Gastrocnemius medialis (tissue), 4 donors: Measurements from ENCODE around the gene OR2H2. TPM values are rescaled to one million over a fixed set of nuclear protein-coding genes. Genes with fewer than 3 reads are reported as not detected.

Source experiments
- ATAC-seq, 2 donors: fragments of 150-250 bp; one replicate each; pipeline ENCODE4 v1.9.1; 2016
- DNase-seq, 2 donors: peaks; one replicate each; pipeline ENCODE4 v3.0.0-alpha.2; 2019
- H3K27ac ChIP-seq, 4 donors: fragments of 200-600 bp; sonication (generic); 1 replicate in 1 of 4; 2 replicates in 3 of 4; pipeline ENCODE4 v1.5.1; 2016 to 2018; ENCODE audit warnings: mild to moderate bottlenecking in 2 of 4, moderate library complexity in 1 of 4
- H3K27me3 ChIP-seq, 3 donors: fragments of 200-600 bp; sonication (generic) in 2 of 3; 1 replicate in 1 of 3; 2 replicates in 2 of 3; pipeline versions ENCODE4 v1.5.1 to v1.6.0; 2016 to 2019; ENCODE audit warnings: mild to moderate bottlenecking in 1 of 3, moderate library complexity in 1 of 3
- H3K36me3 ChIP-seq, 2 donors: fragments of 200-600 bp; sonication (generic) in 1 of 2; one replicate each; pipeline ENCODE4 v1.5.1; 2017 to 2018
- H3K4me1 ChIP-seq, 2 donors: fragments of 200-600 bp; sonication (generic) in 1 of 2; one replicate each; pipeline ENCODE4 v1.5.1; 2016 to 2017; ENCODE audit warnings: mild to moderate bottlenecking in 2 of 2
- H3K4me3 ChIP-seq, 4 donors: fragments of 200-600 bp; sonication (generic) in 3 of 4; 1 replicate in 1 of 4; 2 replicates in 3 of 4; pipeline ENCODE4 v1.5.1; 2016 to 2019; ENCODE audit warnings: mild to moderate bottlenecking in 2 of 4
- H3K9me3 ChIP-seq, 3 donors: fragments of 200-600 bp; sonication (generic) in 2 of 3; 1 replicate in 1 of 3; 2 replicates in 2 of 3; pipeline ENCODE4 v1.5.1; 2016 to 2019
- CTCF ChIP-seq, 5 experiments: fragments of 450-650 bp in 3 of 5; fragments of 200-600 bp in 2 of 5; sonication (generic) in 2 of 5; IDR thresholded peaks in 4 of 5; conservative IDR thresholded peaks in 1 of 5; 1 replicate in 4 of 5; 2 replicates in 1 of 5; pipeline ENCODE4 v1.5.1; 2016 to 2019; ENCODE audit warnings: antibody characterized with exemption in 5 of 5, mild to moderate bottlenecking in 3 of 5, moderate library complexity in 3 of 5
- POLR2A ChIP-seq, 2 donors: fragments of 450-650 bp; IDR thresholded peaks; one replicate each; pipeline ENCODE4 v1.6.1; 2017; ENCODE audit warnings: antibody characterized with exemption in 2 of 2, mild to moderate bottlenecking in 2 of 2, moderate library complexity in 2 of 2
- in situ Hi-C, 4 donors: fragments of 200-750 bp; cut with MboI; loops; one replicate each; pipeline versions ENCODE4 v1.15.0 to v1.8.0; 2017; ENCODE audit warnings: low sequenced_read_pairs in 4 of 4
- intact Hi-C: fragments of 100-400 bp; cut with DNase I; formaldehyde crosslinking; loops from one replicate; pipeline ENCODE4 v1.15.1; 2023; ENCODE audit warnings: low total_unique reads
- total RNA-seq, 4 donors: library from RNA; depleted of rRNA; stranded (reverse); fragments of >200 nt; gene quantifications; one replicate each; pipeline versions ENCODE4 v1.1.0 to v1.2.3, GENCODE V29; 2016

The OR2H2 gene
- total RNA-seq, 4 donors from 2014 or later = not detected

- intact Hi-C loops (no loop called here), in situ Hi-C loops (no loop called here)
- H3K9me3 ChIP-seq = no peaks in the 10 kb centered on the region
- H3K27ac ChIP-seq = no peak overlapping the region
- H3K27me3 ChIP-seq = peaks cover 0 to 2% (median 0%) of the 10 kb centered on the region in 3 donors
- DNase-seq = no peak
- no peaks in the 10 kb centered on the region for H3K4me1 ChIP-seq
- H3K4me3 ChIP-seq = no peak overlapping the region
- TF ChIP-seq CTCF (IDR thresholded peaks at IDR 0.05 in 4 of 5, conservative IDR thresholded peaks at IDR 0.05 in 1 of 5) = no peak
- no peak for TF ChIP-seq POLR2A (IDR thresholded peaks at IDR 0.05)
- ATAC-seq = no peak
- H3K36me3 ChIP-seq = peaks cover 0 to 4% of the 10 kb centered on the region in 2 donors
Observed at GRCh38 chr6:29617782-29618554, 33.0 kb downstream of the OR2H2 start.

GRCh38 chr6:29619578-29620160 lies 34.7 kb downstream of the OR2H2 start:
- in situ Hi-C loops (no loop called here), intact Hi-C loops (no loop called here)
- TF ChIP-seq POLR2A (IDR thresholded peaks at IDR 0.05) = no peak
- no peak for TF ChIP-seq CTCF (IDR thresholded peaks at IDR 0.05 in 4 of 5, conservative IDR thresholded peaks at IDR 0.05 in 1 of 5)
- DNase-seq (no peak), ATAC-seq (no peak)
- H3K27ac ChIP-seq = no peak overlapping the region
- H3K4me1 ChIP-seq = no peaks in the 10 kb centered on the region
- no peak overlapping the region for H3K4me3 ChIP-seq
- no peaks in the 10 kb centered on the region for H3K36me3 ChIP-seq
- peaks cover 0 to 6% (median 0%) of the 10 kb centered on the region in 3 donors for H3K27me3 ChIP-seq
- H3K9me3 ChIP-seq = no peaks in the 10 kb centered on the region

- in situ Hi-C loops = no loop called here
- H3K36me3 ChIP-seq = no peaks in the 10 kb centered on the region
- H3K9me3 ChIP-seq = no peaks in the 10 kb centered on the region
- no peak for ATAC-seq
- H3K27me3 ChIP-seq = peaks cover 0 to 10% (median 0%) of the 10 kb centered on the region in 3 donors
- H3K27ac ChIP-seq = no peak overlapping the region
- TF ChIP-seq CTCF (IDR thresholded peaks at IDR 0.05 in 4 of 5, conservative IDR thresholded peaks at IDR 0.05 in 1 of 5) (no peak), POLR2A (IDR thresholded peaks at IDR 0.05) (no peak)
- no peak overlapping the region for H3K4me3 ChIP-seq
- no peak for DNase-seq
- no peaks in the 10 kb centered on the region for H3K4me1 ChIP-seq
- intact Hi-C loops = no loop called here
Observed at GRCh38 chr6:29620630-29621029, 35.7 kb downstream of the OR2H2 start.

- intact Hi-C loops (no loop called here), in situ Hi-C loops (no loop called here)
- DNase-seq (no peak), ATAC-seq (no peak)
- Histone ChIP-seq H3K36me3 (no peaks in the 10 kb centered on the region), H3K27me3 (peaks cover 24 to 26% (median 24%) of the 10 kb centered on the region in 3 donors), H3K4me3 (no peak overlapping the region), H3K27ac (no peak overlapping the region), H3K9me3 (no peaks in the 10 kb centered on the region), H3K4me1 (peaks cover 4 to 16% of the 10 kb centered on the region in 2 donors)
- no peak for TF ChIP-seq CTCF (IDR thresholded peaks at IDR 0.05 in 4 of 5, conservative IDR thresholded peaks at IDR 0.05 in 1 of 5)
- TF ChIP-seq POLR2A (IDR thresholded peaks at IDR 0.05) = no peak
Observed at GRCh38 chr6:29624520-29624961, 39.6 kb downstream of the OR2H2 start.
